Renal pelvis (tissue), 12 donors: ENCODE results near the gene SERTM2. TPM values are rescaled to one million over a fixed set of nuclear protein-coding genes. Genes with fewer than 3 reads are reported as not detected.
"Not testable (repeated sequence)": the region's sequence is repeated elsewhere in the genome, so short reads cannot be mapped to it uniquely, and the experiment has no call there.

ENCODE experiments used
- DNase-seq: peaks from one replicate; pipeline ENCODE4 v3.0.0-alpha.2; 2013
- long read RNA-seq, 16 experiments: transcript quantifications; one replicate each; lab custom pipeline, GENCODE V29; 2026
- polyA plus RNA-seq, 3 donors: library from polyadenylated mRNA; unstranded; fragments of 120-200 nt; gene quantifications; one replicate each; pipeline ENCODE4 v1.2.1, GENCODE V29; 2013; ENCODE audit not compliant: insufficient read length in 3 of 3

Gene SERTM2
- polyA plus RNA-seq = under 1 TPM in 2 of 3 donors, not detected in 1; 0.03 to 0.05 TPM
- long read RNA-seq, donor 1 = 0 reads
- long read RNA-seq, donor 2 = 0 reads
- long read RNA-seq, donor 3 = 0 reads
- long read RNA-seq, donor 4 = 0 reads
- long read RNA-seq, donor 5 = 0 reads
- long read RNA-seq, donor 6 = 0 reads
- long read RNA-seq, donor 7 = 0 reads
- long read RNA-seq, donor 8 = 0 reads
- long read RNA-seq, donor 9 = 0 reads
- long read RNA-seq, donor 10 = 0 reads
- long read RNA-seq, donor 11 = 0 reads
- long read RNA-seq, donor 12 = 0 reads
- long read RNA-seq, donor 13 = 0 reads
- long read RNA-seq, donor 14 = 0 reads
- long read RNA-seq, donor 15 = 0 reads
- long read RNA-seq, donor 16 = 0 reads

DNA sequence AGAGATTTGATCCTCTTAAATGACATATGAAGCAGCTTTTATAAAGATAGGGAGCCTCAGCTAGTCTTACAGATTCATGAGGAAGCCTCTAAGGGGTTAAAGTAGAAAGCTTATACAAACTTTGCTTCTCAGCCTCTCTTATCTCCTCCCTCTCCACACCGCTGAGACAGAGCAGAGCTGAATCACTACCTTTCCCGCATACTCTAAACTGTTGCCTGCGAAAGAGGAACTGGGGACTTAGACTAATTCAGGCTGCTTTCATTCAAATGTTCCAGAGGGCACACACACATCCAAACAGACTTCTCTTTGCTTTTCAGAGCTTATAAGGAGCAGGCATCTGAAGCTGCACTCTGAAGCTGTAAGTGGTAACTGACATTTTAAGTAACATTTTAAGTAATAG, at the start of gene SERTM2:
Gene SERTM2 (plus strand): TSS at position 169 of the 400 bp plus-strand sequence. CDS start 7,213 bp downstream, outside the sequence.
- no peak for DNase-seq

DNA sequence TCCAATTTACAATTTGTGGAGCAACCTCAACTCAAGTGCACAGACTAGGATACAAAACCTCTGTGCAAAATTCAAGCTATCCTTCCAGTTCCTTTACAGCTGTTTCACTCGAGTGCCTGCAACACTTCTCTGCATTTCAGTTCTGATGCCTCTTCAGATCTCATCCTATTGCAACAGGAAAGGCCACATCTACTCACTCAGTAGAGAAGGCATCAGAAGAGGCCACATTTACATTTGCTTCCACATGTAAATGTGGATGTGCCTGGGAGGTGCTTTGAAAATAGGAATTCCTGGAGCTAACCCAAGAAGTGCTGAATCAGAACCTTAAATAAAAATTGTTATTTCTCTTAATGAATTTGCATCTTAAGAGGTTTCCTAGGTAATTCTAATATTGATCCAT, 45.8 kb upstream of the SERTM2 start:
- no peak for DNase-seq

DNA sequence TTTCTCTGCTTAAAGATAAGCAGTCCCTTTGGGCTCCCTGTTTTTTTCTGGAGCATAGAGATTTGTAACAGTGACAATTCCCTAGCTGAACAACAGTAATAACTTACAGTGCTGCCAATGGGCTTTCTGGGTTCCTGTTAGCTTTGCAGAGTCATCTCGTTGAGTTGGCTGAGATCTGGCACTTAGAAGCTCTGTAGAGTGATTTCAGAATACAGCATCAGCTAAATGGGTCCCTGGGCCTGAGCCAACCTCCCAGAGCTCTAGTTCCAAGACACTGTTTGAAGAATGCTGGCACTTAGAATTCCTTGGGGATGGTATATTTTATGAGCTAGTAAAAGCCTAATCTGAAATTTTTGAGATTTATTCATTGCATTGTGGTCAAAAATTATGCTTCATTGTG, 43.5 kb upstream of the SERTM2 start:
- DNase-seq = no peak

DNA sequence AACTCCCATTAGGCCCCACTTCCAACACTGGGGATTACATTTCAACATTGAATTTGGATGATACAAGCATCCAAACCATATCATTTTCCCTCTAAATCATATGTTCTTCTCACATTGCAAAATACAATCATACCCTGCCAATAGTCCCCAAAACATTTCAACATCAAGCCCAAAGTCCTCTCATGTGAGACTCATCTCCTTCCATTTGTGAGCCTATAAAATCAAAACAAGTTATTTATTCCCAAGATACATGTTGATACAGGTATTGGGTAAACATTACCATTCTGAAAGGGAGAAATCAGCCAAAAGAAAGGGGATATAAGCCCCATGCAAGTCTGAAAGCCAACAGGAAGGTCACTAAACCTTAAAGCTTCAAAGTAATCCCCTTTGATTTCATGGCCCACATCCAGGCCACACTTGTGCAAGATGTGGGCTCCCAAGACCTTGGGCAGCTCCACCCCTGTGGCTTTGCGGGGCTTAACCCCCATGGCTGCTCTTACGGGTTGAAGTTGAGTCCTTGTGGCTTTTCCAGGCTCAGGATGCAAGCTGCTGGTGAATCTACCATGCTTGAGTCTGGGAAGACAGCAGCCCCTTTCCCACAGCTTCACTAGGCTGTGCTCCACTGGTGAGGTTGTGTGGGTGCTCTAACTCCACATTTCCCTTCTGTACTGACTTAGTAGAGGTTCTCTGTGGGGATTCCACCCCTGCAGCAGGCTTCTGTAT, 40.6 kb upstream of the SERTM2 start:
- DNase-seq = no peak

DNA sequence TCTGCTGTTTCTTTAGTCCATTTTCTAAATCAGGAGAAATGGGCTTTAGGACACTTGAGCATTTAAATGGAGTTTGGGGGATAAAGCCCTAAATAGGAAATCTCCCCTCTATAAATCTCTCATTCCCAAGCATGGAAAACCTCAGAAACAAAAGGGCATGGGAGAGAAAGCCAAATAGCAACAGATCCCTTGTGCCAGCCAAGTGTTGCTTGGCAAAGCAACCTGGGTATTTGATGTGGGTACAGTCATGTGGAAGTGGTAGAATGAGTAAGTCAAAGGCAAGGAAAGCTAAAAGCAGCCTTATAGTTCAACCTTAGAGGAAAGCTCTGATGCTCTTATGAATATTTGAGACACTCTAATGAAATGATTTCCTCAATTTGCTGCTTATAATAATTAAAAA, 29.5 kb upstream of the SERTM2 start:
- no peak for DNase-seq

DNA sequence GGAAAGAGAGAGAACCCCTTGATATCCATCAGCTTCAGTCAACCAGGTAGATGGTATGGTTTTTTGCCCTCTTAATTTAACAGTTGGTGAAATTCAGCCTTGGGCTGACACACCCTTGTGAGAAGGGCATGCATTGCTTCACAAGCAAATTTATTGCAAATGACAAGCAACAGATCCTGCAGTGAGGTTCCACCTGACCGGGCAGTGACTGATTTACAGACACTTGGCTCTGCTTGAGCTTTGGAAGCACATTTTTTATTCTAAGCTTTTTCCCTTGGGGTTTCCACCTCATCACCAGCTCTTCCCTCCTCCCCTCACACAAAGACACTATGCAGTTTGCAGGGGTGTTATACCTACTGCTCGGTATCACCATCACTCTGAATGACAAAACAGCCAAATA, 28.3 kb upstream of the SERTM2 start:
- peak; percentile 70 for DNase-seq

DNA sequence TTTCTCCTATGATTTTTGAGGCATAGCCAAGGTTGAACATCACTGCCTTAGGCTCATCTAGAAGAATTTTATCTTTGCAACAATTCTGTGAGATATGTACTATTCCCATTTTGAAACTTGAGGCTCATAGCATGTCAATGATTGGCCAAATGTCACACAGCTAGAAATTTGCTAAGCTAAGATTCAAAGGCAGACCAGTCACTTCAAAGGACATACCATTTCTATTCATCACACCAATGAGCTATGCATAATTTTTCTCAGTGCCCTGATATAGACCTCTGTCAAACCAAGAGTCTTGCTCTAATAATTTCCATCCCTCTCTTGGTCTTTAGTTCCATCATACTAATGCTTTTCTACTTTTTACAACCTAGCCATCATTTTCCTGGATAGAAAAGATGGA, 27.6 kb upstream of the SERTM2 start:
- no peak for DNase-seq

DNA sequence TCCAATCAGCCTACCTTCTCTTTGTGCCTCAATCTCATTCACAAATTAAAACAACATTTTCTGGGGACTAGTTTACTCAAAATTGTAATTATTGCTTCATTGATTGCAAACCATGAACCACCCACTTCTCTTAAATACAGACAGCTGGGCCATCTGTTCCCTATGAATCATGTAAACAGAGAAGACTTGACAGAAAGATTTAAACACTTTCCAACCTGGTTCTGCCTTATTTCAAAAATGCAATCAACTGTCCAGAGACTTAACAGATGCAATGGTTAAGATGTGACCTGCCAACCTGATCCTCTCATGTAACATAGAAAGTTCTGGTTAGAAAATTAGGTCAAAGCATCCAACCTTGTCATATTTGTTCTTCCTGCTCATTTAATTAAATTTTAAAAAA, 20.8 kb upstream of the SERTM2 start:
- no peak for DNase-seq

DNA sequence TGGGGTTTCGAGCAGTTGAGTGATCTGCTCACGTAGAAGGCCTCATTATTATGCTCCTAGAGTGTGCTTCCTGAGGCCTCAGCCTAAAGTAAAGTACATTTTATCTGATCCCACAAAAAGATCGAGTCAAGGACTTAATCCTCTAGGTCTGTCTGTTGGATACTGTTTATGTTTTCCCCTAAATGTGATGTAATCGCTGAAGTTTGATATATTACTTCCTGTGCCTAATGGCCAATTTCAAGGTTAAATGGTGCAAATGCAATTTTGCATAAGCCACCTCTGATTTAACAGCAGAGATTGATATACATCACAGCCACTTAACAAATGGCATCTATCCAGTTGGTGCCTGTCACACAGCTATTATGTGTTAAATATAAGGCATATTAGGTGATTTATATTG, 19.4 kb upstream of the SERTM2 start:
- no peak for DNase-seq

DNA sequence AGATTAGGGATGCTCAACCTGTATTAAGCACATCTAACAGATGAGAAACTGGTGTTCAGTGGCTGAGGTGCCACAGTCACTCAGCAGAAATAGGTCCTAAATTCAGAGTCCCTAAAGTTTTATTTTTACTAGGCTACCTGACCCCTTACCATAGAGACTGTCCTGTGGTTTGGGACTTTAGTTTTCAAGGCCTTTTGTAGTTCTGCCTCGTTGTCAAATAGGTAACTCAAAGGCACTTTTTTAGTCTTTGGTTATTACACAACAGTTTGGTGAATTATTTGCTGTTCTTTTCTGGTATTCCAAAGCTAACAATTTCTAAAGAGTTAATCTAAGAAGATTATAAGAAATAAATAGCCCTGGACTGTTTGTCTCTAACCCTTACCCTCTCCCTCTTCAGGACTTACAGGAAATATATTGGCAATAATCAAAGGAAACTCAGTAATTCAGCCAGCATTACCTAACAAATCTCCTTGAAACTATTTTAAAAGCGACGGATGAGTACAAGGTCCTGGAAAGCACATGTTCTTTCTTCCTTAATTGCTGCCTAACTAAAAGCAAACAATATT, 12.8 kb upstream of the SERTM2 start:
- no peak for DNase-seq

DNA sequence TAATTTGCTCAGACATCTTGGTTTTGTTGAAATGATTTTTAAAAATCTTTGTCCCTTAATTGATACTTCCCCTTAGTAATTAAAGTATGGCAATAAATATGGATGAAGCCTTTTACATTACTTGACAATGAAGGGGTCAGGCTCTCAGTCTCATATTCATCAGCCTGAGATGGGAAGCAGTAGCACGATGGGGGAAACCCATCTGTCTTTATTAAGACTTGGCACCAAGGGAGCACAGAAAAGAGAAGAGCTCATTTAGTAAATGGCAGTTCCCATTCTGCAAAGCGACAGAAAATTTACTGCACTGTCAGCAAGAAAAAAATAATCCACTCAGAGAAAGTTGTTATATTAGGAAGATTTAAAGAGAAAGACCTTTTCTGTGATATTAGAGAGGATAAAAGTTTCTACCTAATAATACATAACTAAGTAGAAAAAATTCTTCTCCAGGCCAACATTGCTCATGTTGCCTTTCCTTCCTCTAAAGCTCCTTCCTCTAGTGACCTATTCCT, 7.9 kb upstream of the SERTM2 start:
- no peak for DNase-seq

DNA sequence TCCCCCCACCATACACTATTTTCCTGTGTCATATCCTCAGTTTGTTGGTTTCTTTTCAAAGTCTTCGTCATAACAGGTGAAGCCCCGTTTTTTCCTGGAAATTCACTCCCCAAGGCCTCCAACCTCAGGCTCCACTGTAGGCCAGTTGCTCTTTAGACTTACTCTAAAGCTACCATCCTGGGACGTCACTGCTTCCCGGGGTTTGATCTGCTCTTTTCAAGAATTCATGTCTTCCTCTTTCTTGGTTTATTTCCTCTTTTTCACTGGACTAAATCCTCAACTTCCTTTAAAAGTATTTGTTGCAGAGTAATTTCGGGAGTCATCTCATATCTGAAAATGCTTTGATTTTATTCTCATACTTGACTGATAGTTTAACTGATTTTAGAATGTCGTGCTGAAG, 6.5 kb upstream of the SERTM2 start:
- DNase-seq = no peak

DNA sequence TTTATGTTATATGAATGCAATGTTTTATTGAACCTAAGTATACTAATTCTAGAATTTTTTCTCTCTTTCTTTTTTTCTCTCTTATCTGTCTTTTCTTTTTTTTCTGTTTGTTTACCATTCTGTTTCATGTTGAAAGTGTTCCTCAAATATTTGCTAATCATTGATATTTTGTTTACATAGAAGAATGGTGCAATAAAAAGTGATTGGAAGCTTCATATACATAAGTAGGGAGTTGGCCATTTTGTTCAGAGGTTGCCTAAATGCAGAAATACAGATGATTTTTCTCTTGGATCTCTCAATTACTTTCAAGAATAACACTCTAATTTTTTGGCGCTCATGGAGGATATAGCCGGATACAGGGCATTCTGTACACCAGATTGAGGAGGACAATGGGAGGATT, 5.7 kb upstream of the SERTM2 start:
- no peak for DNase-seq

DNA sequence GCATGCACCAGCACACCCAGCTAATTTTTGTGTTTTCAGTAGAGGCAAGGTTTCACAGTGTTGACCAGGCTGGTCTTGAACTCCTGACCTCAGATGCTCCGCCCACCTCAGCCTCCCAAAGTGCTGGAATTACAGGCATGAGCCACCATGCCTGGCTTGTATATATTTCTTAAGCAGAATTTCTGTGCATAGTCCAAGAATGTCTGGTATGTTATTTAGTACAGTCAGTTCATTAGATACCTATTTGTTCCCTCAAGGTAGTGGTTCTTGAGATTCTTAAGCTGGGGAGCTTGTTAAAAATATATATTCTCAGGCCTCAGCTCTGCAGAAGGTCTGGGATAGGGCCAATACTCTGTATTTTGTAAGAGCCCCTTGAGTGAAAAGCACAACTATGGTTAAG, 4.6 kb upstream of the SERTM2 start:
- DNase-seq = no peak

DNA sequence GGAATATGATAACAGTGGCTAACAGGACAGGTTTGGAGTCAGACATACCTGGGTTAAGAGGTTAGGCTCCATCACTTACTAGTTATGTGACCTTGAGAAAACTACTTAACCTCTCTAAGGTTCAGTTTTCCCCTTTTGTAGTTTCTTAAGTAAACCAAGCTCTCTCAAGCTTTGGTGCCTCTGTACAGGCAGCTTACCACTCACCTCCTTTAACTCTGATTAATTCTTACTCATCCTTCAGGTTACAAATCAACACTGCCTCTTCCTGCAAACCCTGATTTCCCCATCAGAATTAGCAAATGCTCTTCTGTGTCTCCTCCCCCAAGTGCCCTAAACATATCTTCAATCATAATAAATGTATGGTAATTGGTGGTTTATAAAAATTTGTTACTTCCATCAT, 3.5 kb upstream of the SERTM2 start:
- DNase-seq = no peak

DNA sequence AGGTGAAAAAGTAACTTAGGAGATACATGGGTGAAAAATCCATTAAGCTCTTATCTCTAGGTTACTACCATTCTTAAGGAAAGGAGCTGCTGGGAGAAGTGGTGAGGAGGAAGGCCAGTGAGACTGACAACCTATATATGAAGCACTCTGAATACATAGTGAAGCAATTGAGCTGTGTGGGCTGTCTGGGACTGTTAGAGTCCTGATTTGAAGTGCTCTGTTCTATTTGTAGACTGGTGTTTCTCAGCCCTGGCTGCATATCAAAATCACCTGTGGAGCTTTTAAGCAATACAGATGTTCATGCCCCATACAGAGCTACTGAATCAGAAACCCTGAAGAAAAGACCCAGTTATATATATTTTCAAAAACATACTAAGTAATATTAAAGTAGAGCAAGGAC, 3.9 kb downstream of the SERTM2 start:
- DNase-seq = no peak

DNA sequence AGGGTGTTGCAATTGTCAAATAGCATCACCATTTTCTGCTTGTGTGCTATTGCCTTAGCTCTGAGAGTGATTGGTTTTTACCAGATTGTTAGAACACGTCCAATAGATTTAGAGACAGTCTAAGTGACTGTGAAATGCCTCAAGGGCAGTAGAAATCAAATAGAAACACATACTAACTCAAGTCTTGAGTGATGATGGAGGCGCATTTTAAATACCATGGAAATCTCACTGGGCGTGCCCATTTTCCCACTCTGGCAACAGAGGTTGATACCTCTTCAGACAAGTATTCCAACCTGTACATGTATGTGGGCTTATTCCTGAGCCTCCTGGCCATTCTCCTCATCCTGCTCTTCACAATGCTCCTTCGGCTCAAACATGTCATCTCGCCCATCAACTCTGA, 7.2 kb downstream of the SERTM2 start:
- DNase-seq = no peak

DNA sequence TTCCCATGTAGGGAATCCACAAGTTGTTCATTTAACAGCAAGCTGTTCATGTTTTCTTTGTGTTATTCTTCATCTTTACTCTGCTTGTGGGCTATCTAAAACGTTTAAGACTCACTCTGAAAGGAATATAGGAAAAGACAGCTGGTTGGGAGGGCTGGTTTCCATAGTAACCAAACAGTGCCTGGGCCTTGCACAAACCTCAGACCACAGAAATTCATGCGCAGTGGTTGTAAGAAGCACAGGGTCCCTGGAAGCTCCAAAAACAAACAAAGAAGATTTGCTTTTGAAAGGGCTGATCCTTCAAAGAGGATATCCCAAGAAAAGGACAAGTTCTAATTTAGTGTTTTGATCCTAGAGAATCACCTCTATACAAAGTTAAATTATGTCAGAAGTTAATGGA, 7.8 kb downstream of the SERTM2 start:
- DNase-seq = peak; percentile 36

DNA sequence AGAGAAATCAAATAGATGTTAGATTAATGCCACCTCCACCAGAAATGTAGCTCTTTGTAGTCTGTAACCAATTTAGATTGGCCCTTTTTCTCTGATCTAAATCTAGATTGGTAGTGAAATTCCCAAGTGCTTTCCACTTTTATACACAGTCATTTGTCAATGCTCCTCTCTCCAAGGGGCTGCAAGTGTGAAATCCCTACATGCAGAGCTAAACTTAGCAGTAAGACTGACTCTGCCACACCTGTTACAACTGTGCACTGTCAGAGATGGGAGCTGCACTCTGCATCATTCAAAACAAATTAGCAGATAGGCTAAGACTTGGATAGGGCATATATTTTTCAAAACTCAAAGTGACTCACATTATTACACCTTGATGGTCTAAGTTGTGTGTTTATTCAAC, 9.1 kb downstream of the SERTM2 start:
- no peak for DNase-seq

DNA sequence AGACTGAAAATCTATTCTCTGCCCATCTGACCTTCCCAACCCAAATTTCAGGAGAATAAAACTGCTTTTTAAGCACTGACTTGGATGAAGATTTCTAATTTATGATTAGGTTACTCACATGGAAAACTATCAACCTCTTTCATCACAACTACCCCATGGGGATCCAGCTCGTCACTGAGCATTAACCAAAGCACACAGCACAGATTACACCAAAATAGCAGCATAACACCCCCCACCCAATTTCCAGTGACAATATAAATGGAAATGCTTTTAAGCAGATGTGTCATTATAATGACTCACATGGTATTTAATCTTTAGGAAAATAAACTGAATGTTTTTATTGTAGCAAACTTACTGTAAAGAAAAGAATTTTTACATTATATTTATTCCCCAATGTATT, 9.7 kb downstream of the SERTM2 start:
- DNase-seq = no peak

DNA sequence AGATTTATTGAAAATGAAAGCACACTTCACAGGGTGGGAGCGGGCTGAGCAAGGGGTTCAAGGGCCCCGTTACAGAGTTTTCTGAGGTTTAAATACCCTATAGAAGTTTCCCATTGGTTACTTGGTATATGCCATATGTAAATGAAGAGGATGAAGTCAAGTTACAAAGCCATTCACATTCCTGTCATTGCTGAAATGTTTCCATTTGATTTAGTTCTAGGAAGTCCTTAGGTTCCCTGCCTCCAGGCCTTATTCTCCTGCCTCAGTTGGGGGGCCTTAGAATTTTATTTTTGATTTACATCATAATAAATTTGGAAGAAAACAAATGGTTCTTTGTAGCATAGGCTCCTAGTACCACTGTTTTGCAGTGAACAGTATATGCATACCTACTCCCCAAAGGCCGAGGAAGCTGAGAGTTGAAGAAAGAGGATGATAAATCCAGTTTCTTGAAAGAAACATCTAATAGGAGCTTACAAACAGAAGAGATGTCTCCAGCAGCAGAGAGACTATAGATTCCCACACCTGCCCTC, 31.8 kb downstream of the SERTM2 start:
- DNase-seq = no peak

DNA sequence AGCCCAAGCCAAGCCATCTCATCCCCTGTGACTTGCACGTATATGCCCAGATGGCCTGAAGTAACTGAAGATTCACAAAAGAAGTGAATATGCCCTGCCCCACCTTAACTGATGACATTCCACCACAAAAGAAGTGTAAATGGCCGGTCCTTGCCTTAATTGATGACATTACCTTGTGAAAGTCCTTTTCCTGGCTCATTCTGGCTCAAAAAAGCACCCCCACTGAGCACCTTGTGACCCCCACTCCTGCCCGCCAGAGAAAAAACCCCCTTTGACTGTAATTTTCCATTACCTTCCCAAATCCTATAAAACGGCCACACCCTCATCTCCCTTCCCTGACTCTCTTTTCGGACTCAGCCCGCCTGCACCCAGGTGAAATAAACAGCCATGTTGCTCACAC, 37.8 kb downstream of the SERTM2 start:
- DNase-seq = not testable (repeated sequence)

DNA sequence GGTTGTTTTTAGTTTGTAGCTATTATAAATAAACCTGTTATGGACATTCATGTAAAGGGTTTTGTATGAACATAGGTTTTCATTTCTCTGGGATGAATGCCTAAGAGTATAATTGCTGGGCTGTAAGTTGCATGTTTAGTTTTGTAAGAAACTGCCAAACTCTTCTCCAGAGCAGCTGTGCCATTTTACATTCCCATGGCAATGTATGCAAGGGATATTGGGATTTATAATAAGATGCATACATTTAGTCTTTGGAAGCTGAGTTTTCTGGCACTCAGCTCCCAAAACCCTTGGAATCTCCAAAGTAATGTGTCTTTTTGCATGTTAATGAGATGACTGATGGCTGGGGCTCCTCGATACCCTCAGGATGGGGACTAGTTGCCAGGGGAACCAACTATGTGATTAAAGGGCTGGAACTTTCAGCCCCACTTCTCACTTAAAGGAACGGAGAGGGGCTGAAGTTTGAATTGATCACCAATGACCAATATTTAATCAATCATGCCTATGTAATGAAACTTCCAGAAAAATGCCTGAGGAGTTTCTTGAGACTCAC, 44.0 kb downstream of the SERTM2 start:
- DNase-seq = no peak
